PFSK-1 (cell line): ENCODE measurements around the gene TCP1. TPM values are rescaled to one million over a fixed set of nuclear protein-coding genes. Genes with fewer than 3 reads are reported as not detected.

Experiments
- FOXP2 ChIP-seq: optimal IDR thresholded peaks from 2 replicates; pipeline ENCODE3; 2011; ENCODE audit warnings: borderline replicate concordance, control low read depth, inconsistent platforms; ENCODE audit not compliant: insufficient read depth; ENCODE audit errors: extremely low read length, extremely low read depth
- POLR2AphosphoS5 ChIP-seq: IDR thresholded peaks from 2 replicates; pipeline ENCODE4 v1.6.1; 2012; ENCODE audit warnings: low read depth, mild to moderate bottlenecking, control low read depth, low read length, moderate library complexity
- SIN3A ChIP-seq: IDR thresholded peaks from 2 replicates; pipeline ENCODE4 v1.6.1; 2012; ENCODE audit warnings: mild to moderate bottlenecking, low read length, moderate library complexity, borderline replicate concordance; ENCODE audit not compliant: insufficient read depth
- TAF1 ChIP-seq: IDR thresholded peaks from 2 replicates; pipeline ENCODE4 v1.6.1; 2012; ENCODE audit warnings: low read length, control low read depth, borderline replicate concordance; ENCODE audit not compliant: insufficient read depth
- polyA plus RNA-seq: library from polyadenylated mRNA; unstranded; fragments of >200 nt; gene quantifications from one replicate; pipeline ENCODE4 v1.2.1, GENCODE V29; 2012; ENCODE audit warnings: low read depth, missing spikeins; ENCODE audit not compliant: insufficient read length
- TF ChIP-seq, protein P1 (sequence below), 2 experiments: IDR thresholded peaks; 2 replicates each; pipeline versions ENCODE4 v1.6.1 to v1.8.0; 2011 to 2012; ENCODE audit warnings: low read depth in 2 of 2, low read length in 2 of 2, control low read depth in 1 of 2, inconsistent platforms in 1 of 2, mild to moderate bottlenecking in 1 of 2, moderate library complexity in 1 of 2; ENCODE audit not compliant: insufficient read depth in 1 of 2

The TCP1 gene
- polyA plus RNA-seq = 578 TPM

GRCh38 chr6:159789377-159790148 is at the start of gene TCP1:
TCP1 (minus strand) TSS chr6:159789602; CDS start chr6:159789468, 134 bp downstream.
- TF ChIP-seq, protein P1, sequence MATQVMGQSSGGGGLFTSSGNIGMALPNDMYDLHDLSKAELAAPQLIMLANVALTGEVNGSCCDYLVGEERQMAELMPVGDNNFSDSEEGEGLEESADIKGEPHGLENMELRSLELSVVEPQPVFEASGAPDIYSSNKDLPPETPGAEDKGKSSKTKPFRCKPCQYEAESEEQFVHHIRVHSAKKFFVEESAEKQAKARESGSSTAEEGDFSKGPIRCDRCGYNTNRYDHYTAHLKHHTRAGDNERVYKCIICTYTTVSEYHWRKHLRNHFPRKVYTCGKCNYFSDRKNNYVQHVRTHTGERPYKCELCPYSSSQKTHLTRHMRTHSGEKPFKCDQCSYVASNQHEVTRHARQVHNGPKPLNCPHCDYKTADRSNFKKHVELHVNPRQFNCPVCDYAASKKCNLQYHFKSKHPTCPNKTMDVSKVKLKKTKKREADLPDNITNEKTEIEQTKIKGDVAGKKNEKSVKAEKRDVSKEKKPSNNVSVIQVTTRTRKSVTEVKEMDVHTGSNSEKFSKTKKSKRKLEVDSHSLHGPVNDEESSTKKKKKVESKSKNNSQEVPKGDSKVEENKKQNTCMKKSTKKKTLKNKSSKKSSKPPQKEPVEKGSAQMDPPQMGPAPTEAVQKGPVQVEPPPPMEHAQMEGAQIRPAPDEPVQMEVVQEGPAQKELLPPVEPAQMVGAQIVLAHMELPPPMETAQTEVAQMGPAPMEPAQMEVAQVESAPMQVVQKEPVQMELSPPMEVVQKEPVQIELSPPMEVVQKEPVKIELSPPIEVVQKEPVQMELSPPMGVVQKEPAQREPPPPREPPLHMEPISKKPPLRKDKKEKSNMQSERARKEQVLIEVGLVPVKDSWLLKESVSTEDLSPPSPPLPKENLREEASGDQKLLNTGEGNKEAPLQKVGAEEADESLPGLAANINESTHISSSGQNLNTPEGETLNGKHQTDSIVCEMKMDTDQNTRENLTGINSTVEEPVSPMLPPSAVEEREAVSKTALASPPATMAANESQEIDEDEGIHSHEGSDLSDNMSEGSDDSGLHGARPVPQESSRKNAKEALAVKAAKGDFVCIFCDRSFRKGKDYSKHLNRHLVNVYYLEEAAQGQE (IDR thresholded peaks at IDR 0.05; ENCODE audit: insufficient read depth in 1 of 2, low read depth in 2 of 2, low read length in 2 of 2) = peak; percentile 16 to 44; a peak in 1 of 4 replicates
- peak; percentile 98 for TF ChIP-seq POLR2AphosphoS5
- peak; percentile 87 for TF ChIP-seq FOXP2
- TF ChIP-seq SIN3A = peak; percentile 87
- TF ChIP-seq TAF1 = peak; percentile 87; the same call in 1 of the 2 replicates

GRCh38 chr6:159838020-159838744 is 48.8 kb upstream of the TCP1 start:
- TF ChIP-seq TAF1 (no peak), POLR2AphosphoS5 (no peak), SIN3A (no peak), FOXP2 (no peak)
- TF ChIP-seq, protein P1 (IDR thresholded peaks at IDR 0.05; ENCODE audit: insufficient read depth in 1 of 2, low read depth in 2 of 2, low read length in 2 of 2) = no peak

- TF ChIP-seq POLR2AphosphoS5 (no peak), FOXP2 (no peak), SIN3A (no peak), TAF1 (no peak)
- TF ChIP-seq, protein P1 (IDR thresholded peaks at IDR 0.05; ENCODE audit: insufficient read depth in 1 of 2, low read depth in 2 of 2, low read length in 2 of 2) = no peak
Observed at GRCh38 chr6:159837511-159837910, 48.1 kb upstream of the TCP1 start.

DNA sequence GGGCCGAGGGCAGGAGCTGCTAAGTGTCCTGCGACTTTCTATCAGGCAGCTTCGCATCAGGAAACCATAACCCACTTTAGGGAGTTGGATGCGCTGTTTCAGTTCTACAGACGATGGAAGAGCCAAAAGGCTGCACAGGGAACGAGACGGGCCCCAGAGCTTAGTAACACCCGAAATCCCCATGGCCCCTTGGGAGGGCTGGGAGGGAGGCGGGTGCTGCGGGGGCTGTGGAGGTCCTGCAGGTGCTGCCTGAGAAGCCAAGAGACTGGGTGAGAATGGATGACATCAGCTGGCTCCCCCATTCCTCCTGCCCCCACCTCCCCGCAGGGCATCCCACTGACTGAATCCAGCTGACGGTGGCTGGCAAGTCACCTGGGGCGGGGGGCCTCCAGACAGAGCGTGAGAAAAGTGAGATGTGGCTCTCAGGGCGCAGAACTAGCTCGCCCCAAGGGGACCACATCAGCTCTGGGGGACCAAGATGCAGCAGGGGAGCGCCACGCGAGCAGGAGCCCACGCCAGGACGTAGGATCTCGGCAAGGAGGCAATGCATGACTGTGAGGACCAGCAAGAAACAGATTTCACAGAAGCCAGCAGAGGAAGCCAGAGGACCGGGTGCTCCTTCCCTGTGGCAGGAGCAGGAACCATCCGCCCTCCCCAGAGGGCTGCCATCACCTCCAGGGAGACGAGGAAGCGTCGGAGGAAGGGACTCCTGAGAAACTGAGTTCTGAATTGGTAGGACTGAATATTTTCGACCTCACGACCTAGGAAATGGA is 47.5 kb upstream of the TCP1 start:
- TF ChIP-seq, protein P1 (IDR thresholded peaks at IDR 0.05; ENCODE audit: insufficient read depth in 1 of 2, low read depth in 2 of 2, low read length in 2 of 2) = no peak
- TF ChIP-seq SIN3A (no peak), POLR2AphosphoS5 (no peak), FOXP2 (no peak), TAF1 (no peak)
